ENCODE data around the gene FNBP1.

Gene FNBP1

GRCh38 chr9:130072515-130073235 is 29.7 kb upstream of the FNBP1 start:
- no peak overlapping the region for H3K4me3 ChIP-seq (replicated peaks in 1 of 2; ENCODE audit: low read depth in 2 of 2, low read length in 2 of 2)
- DNase-seq (ENCODE audit: low read depth in 2 of 2) = peak in 1 of 2 donors; percentile 75
- TF ChIP-seq CTCF (IDR thresholded peaks at IDR 0.05; ENCODE audit: low read depth, low read length) = no peak

GRCh38 chr9:130069048-130069447 is 26.1 kb upstream of the FNBP1 start:
- no peak overlapping the region for H3K4me3 ChIP-seq (replicated peaks in 1 of 2; ENCODE audit: low read depth in 2 of 2, low read length in 2 of 2)
- DNase-seq (ENCODE audit: low read depth in 2 of 2) = no peak
- no peak for TF ChIP-seq CTCF (IDR thresholded peaks at IDR 0.05; ENCODE audit: low read depth, low read length)

- DNase-seq (ENCODE audit: low read depth in 2 of 2) = no peak
- no peak overlapping the region for H3K4me3 ChIP-seq (replicated peaks in 1 of 2; ENCODE audit: low read depth in 2 of 2, low read length in 2 of 2)
- no peak for TF ChIP-seq CTCF (IDR thresholded peaks at IDR 0.05; ENCODE audit: low read depth, low read length)
Measured at GRCh38 chr9:130064621-130065020, 21.6 kb upstream of the FNBP1 start.

GRCh38 chr9:130062750-130063149 is 19.8 kb upstream of the FNBP1 start:
- DNase-seq (ENCODE audit: low read depth in 2 of 2) = no peak
- no peak overlapping the region for H3K4me3 ChIP-seq (replicated peaks in 1 of 2; ENCODE audit: low read depth in 2 of 2, low read length in 2 of 2)
- TF ChIP-seq CTCF (IDR thresholded peaks at IDR 0.05; ENCODE audit: low read depth, low read length) = no peak

- H3K4me3 ChIP-seq (replicated peaks in 1 of 2; ENCODE audit: low read depth in 2 of 2, low read length in 2 of 2) = no peak overlapping the region
- TF ChIP-seq CTCF (IDR thresholded peaks at IDR 0.05; ENCODE audit: low read depth, low read length) = no peak
- DNase-seq (ENCODE audit: low read depth in 2 of 2) = no peak
Measured at GRCh38 chr9:130060296-130060695, 17.3 kb upstream of the FNBP1 start.

GRCh38 chr9:130058887-130059286 is 15.9 kb upstream of the FNBP1 start:
- no peak overlapping the region for H3K4me3 ChIP-seq (replicated peaks in 1 of 2; ENCODE audit: low read depth in 2 of 2, low read length in 2 of 2)
- DNase-seq (ENCODE audit: low read depth in 2 of 2) = no peak
- TF ChIP-seq CTCF (IDR thresholded peaks at IDR 0.05; ENCODE audit: low read depth, low read length) = no peak

GRCh38 chr9:130058154-130058553 is 15.2 kb upstream of the FNBP1 start:
- H3K4me3 ChIP-seq (replicated peaks in 1 of 2; ENCODE audit: low read depth in 2 of 2, low read length in 2 of 2) = no peak overlapping the region
- peak; percentile 32 for TF ChIP-seq CTCF (IDR thresholded peaks at IDR 0.05; ENCODE audit: low read depth, low read length)
- no peak for DNase-seq (ENCODE audit: low read depth in 2 of 2)

Measured in cardiac fibroblast (primary cell).